Activated B cell treated with CpG ODN at 0.5 μM for 24 hours (primary cell): ENCODE results near the gene SOX5. TPM values are rescaled to one million over a fixed set of nuclear protein-coding genes. Genes with fewer than 3 reads are reported as not detected.

Source experiments
- ATAC-seq: fragments of 200-7000 bp; cut with Tn5 transposase; one replicate; pipeline ENCODE4 v1.10.0; 2021; ENCODE audit warnings: low read depth, mild to moderate bottlenecking, moderate library complexity
- CTCF ChIA-PET: fragments of 350-600 bp; sonication (Branson Sonifier 250); formaldehyde crosslinking; loops from one replicate; lab custom pipeline; 2021; ENCODE audit warnings: antibody characterized with exemption; lab: Charles Lee
- POLR2A ChIA-PET: fragments of 350-600 bp; sonication (Branson Sonifier 250); formaldehyde crosslinking; loops from one replicate; lab custom pipeline; 2021; ENCODE audit warnings: antibody characterized with exemption; lab: Charles Lee
- DNase-seq: peaks from one replicate; pipeline ENCODE4 v3.0.0; 2022
- H3K27ac Mint-ChIP-seq: one replicate; pipeline ENCODE4 v1.8.0; 2020; ENCODE audit warnings: mixed read lengths
- H3K27me3 Mint-ChIP-seq: one replicate; pipeline ENCODE4 v1.8.0; 2021; ENCODE audit warnings: mixed read lengths
- H3K36me3 Mint-ChIP-seq: one replicate; pipeline ENCODE4 v1.8.0; 2021; ENCODE audit warnings: low read depth, mixed read lengths
- H3K4me1 Mint-ChIP-seq: one replicate; pipeline ENCODE4 v1.8.0; 2021; ENCODE audit warnings: mixed read lengths
- H3K4me3 Mint-ChIP-seq: one replicate; pipeline ENCODE4 v1.8.0; 2020; ENCODE audit warnings: mild to moderate bottlenecking, mixed read lengths
- H3K9me3 Mint-ChIP-seq: one replicate; pipeline ENCODE4 v1.8.0; 2020; ENCODE audit warnings: mixed read lengths
- intact Hi-C: fragments of 100-400 bp; cut with micrococcal nuclease; formaldehyde crosslinking; loops from one replicate; pipeline ENCODE4 v1.15.1; 2024
- total RNA-seq: library from RNA; stranded (reverse); gene quantifications from 2 replicates; pipeline ENCODE4 v1.2.3, GENCODE V29; 2022
- TF ChIP-seq, protein P1 (sequence below): fragments of 200-600 bp; IDR thresholded peaks from one replicate; pipeline ENCODE4 v1.8.0; 2022; ENCODE audit warnings: antibody characterized with exemption, mild to moderate bottlenecking

The SOX5 gene
- total RNA-seq, 1 donor from 2014 or later, result 85.5 TPM

DNA sequence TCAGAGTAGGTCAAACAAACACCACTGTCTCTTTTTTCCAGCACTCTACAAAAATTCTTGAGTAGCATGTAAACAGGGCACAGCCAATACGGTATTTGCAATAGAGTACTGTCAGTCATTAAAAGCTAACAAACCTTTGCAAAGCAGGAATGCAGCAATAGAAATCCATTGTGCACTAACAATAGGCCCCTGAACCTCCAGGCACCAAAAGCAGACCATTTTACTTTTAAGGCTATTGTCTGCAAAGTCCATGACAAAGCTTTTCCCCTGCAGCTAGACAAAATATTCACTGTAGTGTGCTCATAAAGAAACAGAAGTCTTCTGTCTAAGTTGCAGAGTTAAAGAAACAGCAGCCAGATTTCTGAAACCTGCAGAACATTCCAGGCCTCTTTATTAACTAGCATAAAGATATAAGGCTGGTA, 191.9 kb downstream of the SOX5 start:
- no peaks in the 10 kb centered on the region for H3K27me3 Mint-ChIP-seq
- ChIA-PET POLR2A (no interaction called here), CTCF (no interaction called here)
- no peak for DNase-seq
- no peaks in the 10 kb centered on the region for H3K36me3 Mint-ChIP-seq
- no peak overlapping the region for H3K4me3 Mint-ChIP-seq
- no peak overlapping the region for H3K27ac Mint-ChIP-seq
- H3K4me1 Mint-ChIP-seq, result no peaks in the 10 kb centered on the region
- H3K9me3 Mint-ChIP-seq, result no peaks in the 10 kb centered on the region
- intact Hi-C loops, result no loop called here
- ATAC-seq, result no peak
- TF ChIP-seq, protein P1, sequence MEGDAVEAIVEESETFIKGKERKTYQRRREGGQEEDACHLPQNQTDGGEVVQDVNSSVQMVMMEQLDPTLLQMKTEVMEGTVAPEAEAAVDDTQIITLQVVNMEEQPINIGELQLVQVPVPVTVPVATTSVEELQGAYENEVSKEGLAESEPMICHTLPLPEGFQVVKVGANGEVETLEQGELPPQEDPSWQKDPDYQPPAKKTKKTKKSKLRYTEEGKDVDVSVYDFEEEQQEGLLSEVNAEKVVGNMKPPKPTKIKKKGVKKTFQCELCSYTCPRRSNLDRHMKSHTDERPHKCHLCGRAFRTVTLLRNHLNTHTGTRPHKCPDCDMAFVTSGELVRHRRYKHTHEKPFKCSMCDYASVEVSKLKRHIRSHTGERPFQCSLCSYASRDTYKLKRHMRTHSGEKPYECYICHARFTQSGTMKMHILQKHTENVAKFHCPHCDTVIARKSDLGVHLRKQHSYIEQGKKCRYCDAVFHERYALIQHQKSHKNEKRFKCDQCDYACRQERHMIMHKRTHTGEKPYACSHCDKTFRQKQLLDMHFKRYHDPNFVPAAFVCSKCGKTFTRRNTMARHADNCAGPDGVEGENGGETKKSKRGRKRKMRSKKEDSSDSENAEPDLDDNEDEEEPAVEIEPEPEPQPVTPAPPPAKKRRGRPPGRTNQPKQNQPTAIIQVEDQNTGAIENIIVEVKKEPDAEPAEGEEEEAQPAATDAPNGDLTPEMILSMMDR, result no peak

DNA sequence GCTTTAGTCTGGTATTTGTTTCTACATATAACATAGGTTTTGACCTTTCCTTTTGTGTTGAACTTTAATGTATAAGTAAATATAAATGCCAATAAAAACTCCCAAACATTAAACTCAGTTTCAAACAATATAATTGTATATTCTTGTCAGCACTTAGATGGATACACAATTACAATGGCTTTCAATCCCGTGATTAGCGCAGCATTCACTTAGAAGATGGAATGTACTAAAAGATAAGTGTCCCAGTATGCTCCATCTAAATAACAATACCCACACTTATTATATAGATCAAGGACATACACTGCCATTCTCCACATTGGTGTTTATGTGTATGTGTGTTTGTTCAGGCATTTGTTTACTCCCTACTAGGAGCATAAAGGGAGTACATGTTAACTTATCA, 193.1 kb downstream of the SOX5 start:
- no peak overlapping the region for H3K4me3 Mint-ChIP-seq
- H3K27me3 Mint-ChIP-seq, result no peaks in the 10 kb centered on the region
- intact Hi-C loops, result no loop called here
- TF ChIP-seq, protein P1, result no peak
- POLR2A ChIA-PET, result no interaction called here
- CTCF ChIA-PET, result no interaction called here
- H3K27ac Mint-ChIP-seq, result no peak overlapping the region
- DNase-seq (no peak), ATAC-seq (no peak)
- H3K9me3 Mint-ChIP-seq, result no peaks in the 10 kb centered on the region
- no peaks in the 10 kb centered on the region for H3K4me1 Mint-ChIP-seq
- H3K36me3 Mint-ChIP-seq, result no peaks in the 10 kb centered on the region

DNA sequence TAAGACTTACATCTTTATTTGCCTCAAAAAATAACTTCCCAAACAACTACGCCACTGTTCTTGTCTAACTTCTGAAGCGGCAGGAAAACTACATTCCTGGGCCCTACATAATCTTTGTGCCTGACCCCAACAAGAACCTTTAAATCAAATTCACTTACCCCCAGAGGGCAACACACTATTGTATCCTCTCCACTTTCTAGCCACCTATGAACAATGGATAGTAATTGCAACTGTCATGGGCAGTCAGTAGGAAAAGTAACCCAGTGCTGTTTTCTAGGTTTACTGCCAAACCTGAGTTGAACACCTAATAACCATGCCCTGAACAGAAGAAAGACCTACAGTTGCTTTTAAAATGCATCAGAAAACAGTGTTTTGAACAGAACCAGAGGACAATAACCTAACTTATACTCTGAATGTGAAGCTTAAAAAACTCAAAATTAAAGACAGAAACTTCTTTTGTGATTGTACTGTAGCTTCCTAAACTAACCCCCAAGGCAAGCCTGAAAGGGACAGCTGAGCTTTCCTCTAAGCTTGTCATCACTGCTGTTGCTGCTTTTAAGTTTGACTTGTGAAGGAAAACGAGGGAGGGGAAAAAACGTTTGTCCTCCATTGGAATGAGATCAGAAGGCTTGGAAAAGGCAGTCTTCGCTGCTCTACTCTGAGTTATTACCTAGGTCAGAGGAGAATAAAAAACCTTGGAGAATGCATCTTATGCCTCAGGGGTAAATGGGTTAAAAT, 195.7 kb downstream of the SOX5 start:
- CTCF ChIA-PET, result no interaction called here
- H3K4me3 Mint-ChIP-seq, result no peak overlapping the region
- H3K27me3 Mint-ChIP-seq, result no peaks in the 10 kb centered on the region
- H3K9me3 Mint-ChIP-seq, result no peaks in the 10 kb centered on the region
- no peaks in the 10 kb centered on the region for H3K36me3 Mint-ChIP-seq
- no peak for DNase-seq
- no peak for ATAC-seq
- H3K4me1 Mint-ChIP-seq, result no peaks in the 10 kb centered on the region
- TF ChIP-seq, protein P1, result no peak
- no peak overlapping the region for H3K27ac Mint-ChIP-seq
- POLR2A ChIA-PET, result interaction anchor here (0.6 kb wide), 1 partner anchor 1028 kb away, joined by 3 read pairs; no protein-coding TSS in a partner anchor
- intact Hi-C loops, result no loop called here

DNA sequence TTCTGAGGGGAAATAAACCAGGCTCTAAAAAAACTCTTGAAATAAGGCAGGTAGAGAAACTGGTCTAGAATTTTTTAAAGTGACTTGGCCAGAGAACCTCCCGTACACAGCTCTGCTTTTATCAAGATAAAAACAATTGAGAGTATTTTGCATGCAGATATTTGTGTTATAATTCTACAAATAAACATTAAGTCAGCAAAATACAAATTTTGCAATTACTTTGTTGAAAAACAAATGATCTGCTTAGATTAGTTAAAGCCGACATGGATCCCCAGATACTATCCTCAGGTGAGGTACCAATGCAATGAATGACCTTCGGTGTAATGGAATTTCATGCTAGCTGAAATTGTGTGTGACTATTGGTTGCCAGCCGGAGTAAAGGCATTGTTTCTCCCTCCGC, 197.2 kb downstream of the SOX5 start:
- Mint-ChIP-seq H3K27me3 (no peaks in the 10 kb centered on the region), H3K36me3 (no peaks in the 10 kb centered on the region), H3K4me3 (no peak overlapping the region), H3K27ac (no peak overlapping the region), H3K4me1 (no peaks in the 10 kb centered on the region), H3K9me3 (no peaks in the 10 kb centered on the region)
- TF ChIP-seq, protein P1, result no peak
- intact Hi-C loops, result no loop called here
- ATAC-seq (no peak), DNase-seq (no peak)
- CTCF ChIA-PET, result no interaction called here
- POLR2A ChIA-PET, result no interaction called here

DNA sequence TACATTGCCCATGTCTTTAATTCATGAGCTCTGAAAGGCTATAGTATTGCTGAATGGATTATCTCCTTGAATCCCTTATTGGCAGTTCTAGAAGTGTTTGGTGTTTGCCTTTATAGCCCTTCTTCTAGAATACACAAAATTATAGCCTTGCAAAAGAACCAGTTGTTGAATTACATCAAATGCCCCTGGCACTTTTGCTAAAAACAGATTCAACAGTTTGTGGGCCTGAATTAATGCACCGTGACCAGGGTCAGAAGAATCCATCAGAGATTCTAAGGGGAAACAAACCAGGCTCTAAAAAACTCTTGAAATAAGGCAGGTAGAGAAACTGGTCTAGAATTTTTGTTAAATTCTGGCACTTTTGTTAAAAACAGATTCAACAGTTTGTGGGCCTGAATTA, 197.8 kb downstream of the SOX5 start:
- ChIA-PET POLR2A (no interaction called here), CTCF (no interaction called here)
- peaks cover 3% of the 10 kb centered on the region for H3K9me3 Mint-ChIP-seq
- no peaks in the 10 kb centered on the region for H3K4me1 Mint-ChIP-seq
- intact Hi-C loops, result no loop called here
- no peaks in the 10 kb centered on the region for H3K27me3 Mint-ChIP-seq
- no peak overlapping the region for H3K27ac Mint-ChIP-seq
- H3K4me3 Mint-ChIP-seq, result no peak overlapping the region
- ATAC-seq (no peak), DNase-seq (no peak)
- no peaks in the 10 kb centered on the region for H3K36me3 Mint-ChIP-seq
- TF ChIP-seq, protein P1, result no peak
